Activated CD4-positive, alpha-beta T cell treated with anti-CD3 and anti-CD28 coated beads, Interleukin-2, amount 50 U/mL, for 16 hours (primary cell): Measurements from ENCODE around the gene PSMB8.

Experiments
- DNase-seq: peaks from one replicate; pipeline ENCODE4 v3.0.0-alpha.2; 2020

The PSMB8 gene

DNA sequence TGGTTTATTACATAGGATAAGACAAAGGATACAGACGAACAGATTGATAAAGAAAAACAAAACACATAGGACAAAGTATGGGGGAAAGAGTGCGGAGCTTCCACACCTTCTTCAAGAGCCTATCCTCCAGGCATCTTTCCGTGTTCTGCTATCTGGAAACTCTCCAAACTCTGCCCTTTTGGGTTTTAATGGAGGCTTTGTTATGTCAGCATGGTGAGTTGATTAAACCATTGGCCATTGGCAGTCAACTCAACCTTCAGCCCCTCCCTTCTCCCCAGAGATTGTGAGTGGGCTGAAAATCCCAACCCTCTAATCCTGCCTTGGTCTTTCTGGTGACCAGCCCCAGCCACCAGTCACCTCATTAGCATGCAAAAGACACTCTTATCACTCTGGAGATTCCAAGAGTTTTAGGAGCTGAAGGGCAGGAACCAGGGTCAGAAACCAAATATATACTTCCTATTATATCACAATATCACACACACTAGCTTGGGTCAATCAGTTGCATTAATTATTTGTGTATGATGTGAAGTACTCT, 50.9 kb downstream of the PSMB8 start:
- no peak for DNase-seq
